D341Med (cell line): ENCODE data around the gene MGST3.
A peak's percentile ranks its signal among the peaks of the same experiment; 100 is the strongest.
"Not testable (repeated sequence)": the region's sequence is repeated elsewhere in the genome, so short reads cannot be mapped to it uniquely, and the experiment has no call there.

Source experiments
- DNase-seq: peaks from one replicate; pipeline ENCODE4 v3.0.0; 2012; ENCODE audit warnings: low spot score

The MGST3 gene

DNA sequence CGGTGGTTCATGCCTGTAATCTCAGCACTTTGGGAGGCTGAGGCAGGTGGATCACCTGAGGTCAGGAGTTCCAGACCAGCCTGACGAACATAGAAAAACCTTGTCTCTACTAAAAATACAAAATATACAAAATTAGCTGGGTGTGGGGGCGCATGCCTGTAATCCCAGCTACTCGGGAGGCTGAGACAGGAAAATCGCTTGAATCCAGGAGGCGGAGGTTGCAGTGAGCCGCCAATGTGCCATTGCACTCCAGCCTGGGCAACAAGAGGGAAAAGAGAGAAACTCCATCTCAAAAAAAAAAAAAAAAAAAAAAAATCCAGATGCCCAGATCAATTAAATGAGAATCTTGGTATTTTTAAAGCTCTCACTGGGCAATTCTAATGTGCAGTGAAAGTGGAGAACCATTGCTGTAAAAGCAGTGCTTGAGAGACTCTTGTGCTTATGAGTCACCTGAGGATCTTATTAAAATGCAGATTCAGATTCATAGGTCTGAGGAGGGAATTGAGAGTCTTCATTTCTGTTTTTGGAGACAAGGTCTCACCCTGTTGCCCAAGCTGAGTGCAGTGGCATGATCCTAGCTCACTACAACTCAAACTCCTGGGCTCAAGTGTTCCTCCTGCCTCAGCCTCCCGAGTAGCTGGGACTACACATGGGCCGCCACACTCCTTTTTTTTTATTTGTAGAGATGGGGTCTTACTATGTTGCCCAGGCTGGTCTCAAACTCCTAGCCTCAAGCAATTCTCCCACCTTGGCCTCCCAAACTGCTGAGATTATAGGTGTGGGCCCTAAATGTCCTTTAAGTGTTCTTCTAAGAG lies 27.9 kb downstream of the MGST3 start:
- not testable (repeated sequence) for DNase-seq

DNA sequence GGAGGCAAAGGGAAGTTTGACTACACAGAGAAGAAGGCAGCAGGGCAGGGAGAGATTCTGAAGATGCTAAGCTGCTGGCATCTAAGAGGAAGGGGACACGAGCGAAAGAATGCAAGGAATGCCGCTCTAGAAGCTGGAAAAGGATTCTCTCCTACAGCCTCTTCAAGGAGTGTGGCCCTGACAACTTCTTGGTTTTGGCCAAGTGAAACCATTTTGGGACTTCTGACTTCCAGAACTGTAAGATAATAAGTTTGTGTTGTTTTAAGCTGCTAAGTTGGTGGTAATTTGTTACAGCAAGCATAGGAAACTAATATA lies 28.5 kb downstream of the MGST3 start:
- no peak for DNase-seq

DNA sequence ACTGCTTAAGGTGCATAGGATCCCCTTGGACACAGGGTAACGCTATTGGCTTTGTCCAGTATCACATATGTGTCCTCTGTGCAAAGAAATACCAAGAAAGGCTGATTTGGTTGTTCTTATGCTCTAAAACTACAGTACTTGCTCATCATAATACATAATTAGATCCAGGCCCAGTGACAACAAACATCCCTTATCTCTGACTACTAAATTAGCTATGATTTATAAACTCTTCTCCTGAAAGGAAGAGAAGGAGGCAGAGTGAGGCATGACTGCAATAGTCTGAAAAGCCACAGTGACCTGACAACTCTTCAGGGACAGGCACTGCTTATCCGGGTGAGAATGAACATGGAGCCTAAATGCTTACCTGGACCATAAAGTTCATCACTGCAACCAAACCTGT lies 30.7 kb downstream of the MGST3 start:
- no peak for DNase-seq

DNA sequence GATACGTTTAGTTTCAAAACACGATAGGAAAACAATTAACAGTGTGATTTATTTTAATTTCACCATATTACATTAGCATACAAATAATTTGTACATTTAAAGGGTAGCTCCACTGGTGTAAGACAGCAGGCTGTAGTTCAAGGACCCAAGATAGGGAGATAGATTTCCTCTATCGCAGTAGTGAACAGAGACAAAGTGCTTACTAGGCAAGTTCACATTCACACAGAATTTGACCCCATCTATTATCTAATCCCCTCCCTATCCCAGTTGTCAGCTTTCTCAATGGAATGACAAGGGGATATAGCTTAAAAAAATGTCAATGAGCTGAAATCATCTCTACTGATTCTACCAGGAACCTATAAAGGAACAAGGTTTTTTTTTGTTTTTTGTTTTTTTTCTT lies 31.2 kb downstream of the MGST3 start:
- DNase-seq = no peak

DNA sequence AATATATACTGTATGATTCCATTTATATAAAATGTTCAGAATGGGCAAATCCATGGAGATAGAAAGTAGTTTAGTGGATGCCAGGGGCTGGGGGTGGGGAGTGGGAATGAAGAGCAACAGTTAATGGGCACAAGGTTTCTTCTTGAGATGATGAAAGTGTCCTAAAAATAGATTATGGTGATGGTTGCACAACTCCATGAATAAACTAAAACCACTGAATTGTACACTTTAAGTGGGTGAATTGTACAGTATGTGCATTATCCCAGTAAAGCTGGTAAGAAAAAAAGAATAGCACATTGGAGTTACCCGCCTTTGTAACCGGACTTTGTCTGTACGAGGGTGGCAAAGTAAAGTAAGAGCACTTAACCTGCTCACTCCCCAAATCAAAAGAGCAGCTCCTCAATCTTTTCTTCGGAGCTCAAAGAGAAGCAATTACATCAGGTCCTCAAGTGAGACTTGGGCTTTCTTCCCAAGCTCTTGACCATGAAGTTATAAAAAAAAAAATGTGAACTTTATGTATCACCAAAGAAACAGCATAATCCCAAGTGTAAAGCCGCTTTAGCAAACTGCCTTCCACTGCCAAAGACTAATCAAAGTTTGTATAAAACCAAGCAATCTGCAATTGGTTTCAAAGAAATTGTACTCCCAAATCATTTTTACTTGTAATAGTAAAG lies 35.3 kb downstream of the MGST3 start:
- no peak for DNase-seq

DNA sequence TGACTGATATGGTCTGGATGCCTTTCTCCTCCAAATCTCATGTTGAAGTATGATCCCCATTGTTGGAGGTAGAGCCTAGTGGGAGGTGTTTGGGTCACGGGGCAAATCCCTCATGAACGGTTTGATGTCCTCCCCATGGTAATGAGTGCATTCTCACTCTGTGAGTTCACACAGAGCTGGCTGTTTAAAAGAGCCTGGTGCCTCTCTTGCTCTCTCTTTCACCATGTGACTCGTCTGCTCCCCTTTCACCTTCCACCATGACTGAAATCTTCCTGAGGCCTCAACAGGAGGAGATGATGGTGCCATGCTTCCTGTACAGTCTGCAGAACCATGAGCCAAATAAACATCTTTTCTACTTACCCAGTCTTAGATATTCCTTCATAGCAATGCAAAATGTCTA lies 37.1 kb downstream of the MGST3 start:
- no peak for DNase-seq

DNA sequence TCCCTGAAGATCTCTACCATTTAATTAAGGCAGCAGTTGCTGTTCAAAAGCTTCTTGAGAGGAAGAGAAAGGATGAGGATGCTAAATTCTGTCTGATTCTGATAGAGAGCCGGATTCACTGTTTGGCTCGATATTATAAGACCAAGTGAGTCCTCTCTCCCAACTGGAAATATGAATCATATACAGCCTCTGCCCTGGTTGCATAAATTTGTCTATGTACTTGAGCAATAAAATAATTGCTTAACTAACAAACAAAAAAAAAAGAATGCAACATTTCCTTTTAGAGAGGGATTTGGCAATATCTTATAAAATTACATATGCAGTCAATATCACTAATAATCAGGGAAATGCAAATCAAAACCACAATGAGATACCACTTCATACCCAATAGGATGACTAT lies 40.5 kb downstream of the MGST3 start:
- no peak for DNase-seq

DNA sequence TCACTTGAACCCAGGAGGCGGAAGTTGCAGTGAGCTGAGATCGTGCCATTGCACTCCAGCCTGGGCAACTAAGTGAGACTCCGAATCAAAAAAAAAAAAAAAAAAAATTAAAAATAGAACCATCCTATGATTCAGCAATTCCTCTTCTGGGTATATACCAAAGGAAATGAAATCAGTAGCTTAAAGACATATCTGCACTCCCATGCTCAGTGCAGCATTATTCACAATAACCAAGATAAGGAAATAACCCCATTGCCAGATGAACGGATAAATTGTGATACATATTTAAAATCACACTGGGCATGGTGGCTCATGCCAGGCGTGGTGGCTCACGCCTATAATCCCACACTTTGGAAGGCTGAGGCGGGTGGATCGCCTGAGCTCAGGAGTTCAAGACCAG lies 43.6 kb downstream of the MGST3 start:
- no peak for DNase-seq

DNA sequence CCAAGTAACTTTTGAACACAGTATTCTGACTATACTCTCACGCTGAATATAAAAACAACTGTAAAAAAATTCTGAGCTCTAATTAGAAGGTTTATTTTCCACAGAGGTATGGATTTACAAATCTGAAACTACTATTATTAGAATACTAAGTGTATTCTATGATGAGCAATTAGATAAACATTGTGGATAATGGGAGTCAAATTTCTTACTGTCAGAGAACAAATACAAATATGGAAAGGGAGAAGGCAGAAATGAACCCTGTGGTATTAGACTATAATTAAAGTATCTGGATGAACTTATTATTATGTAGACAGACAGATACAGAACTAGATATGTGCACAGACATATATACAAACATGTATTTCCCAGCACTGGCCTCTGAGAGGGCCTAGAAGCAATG lies 44.8 kb downstream of the MGST3 start:
- no peak for DNase-seq

DNA sequence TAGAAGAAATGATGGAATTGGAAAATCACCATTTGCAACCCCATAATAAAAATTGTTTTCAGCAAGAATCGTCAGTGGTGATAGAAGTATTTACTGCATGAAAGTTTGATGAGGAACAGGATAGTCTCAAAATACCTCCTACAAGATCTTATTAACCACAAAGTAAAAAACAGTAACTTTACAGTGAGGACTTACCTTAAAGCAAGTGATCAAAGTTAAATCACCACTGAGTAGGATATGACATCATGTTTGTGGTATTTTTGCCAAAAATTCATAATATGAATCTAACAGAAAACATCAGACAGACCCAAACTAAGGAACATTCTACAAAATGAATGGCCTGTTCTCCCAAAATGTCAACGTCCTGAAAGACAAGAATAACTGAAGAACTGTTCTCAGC lies 47.5 kb downstream of the MGST3 start:
- DNase-seq = no peak

DNA sequence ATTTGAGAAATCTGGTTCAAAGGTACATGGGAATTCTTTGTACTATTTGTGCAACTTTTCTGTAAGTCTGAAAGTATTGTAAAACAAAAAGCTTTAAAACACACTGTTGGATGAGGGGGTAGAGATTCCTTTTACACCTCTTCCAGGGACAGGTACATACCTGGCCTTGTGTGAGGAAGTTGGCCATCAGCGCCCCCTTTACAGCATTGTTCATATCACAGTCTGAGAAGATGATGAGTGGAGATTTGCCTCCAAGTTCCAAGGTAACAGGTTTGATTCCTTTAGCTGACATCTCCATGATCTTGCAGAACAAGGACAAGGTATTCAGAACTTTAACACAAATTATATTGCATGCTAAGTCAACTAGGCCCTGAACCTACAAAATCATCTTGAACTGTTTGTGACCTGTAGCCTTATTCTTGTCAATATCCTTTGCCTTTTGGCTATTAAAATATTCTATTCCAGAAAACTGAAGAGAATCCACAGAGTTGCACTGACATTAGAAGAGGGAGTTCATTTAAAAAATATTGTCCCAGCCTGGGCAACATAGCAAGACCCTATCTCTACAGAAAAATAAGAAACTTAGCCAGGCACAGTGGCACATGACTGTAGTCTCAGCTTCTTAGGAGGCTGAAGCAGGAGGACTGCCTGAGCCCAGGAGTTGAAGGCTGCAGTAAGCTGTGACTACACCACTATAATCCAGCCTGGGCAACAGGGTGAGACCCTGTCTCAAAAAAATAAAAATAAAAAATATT lies 48.4 kb downstream of the MGST3 start:
- no peak for DNase-seq

DNA sequence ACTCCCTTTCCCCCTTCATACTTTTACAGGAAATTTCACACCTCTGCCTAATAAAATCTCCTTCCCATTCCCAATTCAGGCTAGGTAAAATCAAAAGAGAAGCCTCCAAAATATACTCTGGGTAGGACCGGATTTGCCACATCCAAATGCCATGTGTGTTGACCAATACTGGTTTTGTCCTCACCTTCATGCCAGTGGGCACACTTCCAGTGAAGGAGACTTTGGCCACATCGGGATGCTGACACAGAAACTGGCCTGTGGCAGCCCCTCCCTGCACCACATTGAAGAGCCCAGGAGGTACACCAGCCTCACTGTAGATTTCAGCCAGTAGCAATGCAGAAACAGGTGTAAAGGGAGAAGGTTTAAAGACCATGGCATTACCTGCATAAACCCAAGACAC lies 49.3 kb downstream of the MGST3 start:
- DNase-seq = no peak

DNA sequence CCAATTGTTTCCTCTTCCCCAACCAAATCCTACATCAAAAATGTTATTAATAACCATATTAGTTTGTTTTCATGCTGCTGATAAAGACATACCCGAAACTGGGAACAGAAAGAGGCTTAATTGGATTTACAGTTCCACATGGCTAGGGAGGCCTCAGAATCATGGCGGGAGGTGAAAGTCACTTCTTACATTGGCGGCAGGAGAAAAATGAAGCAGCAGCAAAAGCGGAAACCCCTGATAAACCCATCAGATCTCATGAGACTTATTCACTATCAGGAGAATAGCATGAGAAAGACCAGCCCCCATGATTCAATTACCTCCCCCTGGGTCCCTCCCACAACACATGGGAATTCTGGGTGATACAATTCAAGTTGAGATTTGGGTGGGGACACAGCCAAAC lies 49.7 kb downstream of the MGST3 start:
- DNase-seq = not testable (repeated sequence)

DNA sequence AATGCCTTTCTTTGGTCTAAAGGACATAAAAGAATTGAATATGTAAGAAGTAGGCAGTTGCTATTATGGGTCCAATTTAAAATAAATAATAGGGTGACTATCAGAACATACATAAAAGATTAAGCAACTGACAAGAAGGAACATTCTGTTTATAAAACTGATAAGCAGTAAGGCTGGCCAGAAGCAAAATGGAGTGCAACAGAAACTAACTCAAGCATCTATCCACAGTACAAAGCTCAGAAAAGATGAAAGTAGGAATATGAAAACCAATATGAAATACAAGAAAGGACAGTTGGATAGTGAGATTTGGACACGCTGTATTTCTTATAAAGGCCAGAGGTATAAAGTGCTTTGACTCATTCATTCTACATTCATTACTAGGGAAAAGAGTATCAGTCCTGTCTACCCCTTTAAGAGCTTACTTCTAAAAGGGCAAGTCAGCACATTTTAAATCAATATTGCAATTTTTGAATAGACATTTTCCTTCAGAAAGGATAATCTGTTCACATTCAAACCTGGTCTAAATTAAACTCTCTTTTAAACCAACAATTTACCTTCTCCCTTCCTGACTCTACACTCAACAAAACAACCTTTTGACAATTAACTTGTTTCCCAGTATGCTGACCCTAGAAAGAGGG lies 52.9 kb downstream of the MGST3 start:
- no peak for DNase-seq

DNA sequence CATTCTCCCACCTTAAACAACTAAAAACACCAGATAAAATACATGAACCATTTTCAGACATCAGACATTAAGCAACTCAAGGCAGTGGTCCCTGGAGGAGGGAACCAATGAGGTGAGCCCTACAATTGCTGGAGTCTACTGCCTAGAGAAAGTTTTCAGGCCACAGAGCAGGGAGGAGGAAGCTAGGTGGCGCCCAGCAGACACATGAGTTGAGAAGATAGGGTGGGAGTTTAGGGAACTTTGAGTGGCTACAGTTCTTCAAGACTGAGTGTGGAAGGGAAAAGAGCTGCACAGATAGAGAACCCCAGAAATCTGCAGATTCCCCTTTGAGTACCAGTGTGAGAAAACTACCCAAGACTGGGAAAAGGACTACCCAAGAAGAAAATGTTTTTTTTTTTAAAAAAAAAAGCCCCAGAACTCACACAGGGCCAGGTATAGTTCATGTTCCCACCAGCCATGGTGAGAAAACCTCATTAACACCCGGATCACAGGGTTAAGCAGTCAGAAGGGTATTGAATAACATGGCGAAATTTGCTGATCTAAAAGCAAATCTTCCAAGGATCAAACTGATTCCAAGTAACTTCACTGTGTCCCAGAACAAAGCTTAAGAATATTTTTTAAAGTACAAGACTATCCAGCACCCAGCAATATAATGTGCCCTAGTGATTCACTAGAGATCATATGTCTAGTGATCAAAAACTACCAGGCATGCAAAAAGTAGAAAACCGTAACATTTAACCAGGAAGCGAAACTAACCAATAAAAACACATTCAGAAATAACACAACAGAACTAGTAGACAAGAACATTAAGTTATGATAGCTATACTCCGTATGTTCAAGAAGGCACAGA lies 55.3 kb downstream of the MGST3 start:
- no peak for DNase-seq

DNA sequence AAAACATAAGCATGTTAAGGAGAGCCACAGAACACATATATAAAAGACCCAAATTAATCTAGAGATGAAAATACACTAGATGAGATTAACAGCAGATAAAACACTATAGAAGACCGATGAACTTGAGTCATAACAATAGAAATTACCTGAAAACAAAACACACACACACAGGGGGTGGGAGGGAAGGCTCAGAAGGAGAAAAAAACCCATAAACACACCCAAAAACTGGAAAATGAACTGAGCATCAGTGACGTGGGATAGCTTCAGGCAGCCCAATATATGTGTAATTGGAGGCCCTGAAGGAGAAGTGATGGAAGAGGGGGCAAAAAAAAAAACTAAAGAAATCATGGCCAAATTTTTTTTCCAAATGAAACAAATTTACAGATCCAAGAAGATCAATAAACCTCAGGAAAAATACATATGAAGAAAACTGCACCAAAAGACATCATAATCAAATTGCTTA lies 56.0 kb downstream of the MGST3 start:
- DNase-seq = no peak

DNA sequence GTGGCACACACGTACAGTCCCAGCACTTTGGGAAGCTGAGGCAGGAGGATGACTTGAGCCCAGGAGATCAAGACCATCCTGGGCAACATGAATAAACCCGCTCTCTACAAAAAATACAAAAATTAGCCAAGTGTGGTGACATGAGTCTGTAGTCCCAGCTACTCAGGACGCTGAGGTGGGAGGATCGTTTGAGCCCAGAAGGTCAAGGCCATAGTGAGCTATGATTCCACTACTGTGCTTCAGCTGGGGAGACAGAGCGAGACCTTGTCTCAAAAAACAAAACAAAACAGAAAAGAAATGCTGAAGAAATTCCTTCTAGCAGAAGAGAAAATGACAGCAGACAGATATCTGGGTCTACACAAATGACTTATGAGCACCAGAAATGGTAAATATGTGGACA lies 57.0 kb downstream of the MGST3 start:
- no peak for DNase-seq

DNA sequence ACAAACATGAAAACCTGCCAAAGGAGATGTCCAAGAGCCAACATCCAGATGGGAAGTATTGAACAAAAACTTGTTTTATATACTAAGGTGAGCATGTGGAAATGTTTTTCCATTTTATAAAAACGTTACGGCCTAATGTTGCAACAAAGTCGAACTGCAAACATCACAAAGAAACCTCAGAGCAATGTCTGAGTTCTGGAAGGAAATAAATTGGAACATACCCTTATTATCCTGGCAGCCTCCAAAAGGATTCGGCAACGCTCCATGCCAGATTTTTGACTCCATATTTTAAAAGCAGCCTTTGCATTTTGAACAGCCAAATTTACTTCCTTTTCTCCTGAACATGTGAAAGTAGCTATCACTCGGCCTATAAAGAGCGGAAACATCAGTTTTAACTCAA lies 64.0 kb downstream of the MGST3 start:
- no peak for DNase-seq

DNA sequence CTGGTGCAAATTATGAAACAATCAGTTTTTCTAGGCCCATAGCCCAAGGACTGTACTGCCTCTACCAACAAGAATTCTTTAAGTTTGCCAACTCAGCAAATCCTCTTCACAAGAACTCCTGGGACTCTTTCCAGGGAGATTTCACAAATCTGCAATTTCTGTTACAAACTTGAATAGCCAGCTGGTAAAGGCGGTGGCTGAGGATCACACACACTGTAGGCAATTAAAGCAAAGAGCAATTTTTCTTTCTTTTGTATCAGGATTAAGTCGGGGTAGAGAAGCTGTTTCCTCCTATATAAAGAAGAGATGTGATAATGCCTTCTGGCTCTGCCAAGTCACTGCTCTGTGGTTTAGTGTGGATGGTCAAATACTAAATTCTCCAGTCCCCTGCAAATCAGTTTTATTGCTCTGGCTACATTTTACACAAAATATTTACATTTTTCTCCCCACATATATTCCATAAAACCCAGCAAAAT lies 65.6 kb downstream of the MGST3 start:
- peak; percentile 42 for DNase-seq

DNA sequence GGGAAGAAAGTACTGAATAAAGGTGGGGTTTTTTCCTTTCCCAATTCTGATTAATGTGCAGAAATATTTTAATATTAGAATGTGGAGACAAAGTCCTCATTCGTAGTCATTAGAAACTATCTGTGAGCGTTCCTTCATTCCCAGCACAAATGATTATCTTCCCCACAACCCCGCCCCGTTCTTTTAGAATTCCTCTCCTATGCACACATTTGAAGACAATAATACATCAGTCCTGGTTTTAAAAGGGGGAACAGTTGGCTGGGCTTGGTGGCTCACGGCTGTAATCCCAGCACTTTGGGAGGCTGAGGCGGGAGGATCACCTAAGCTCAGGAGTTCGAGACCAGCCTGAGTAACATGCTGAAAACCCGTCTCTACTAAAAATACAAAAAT lies 66.5 kb downstream of the MGST3 start:
- no peak for DNase-seq

DNA sequence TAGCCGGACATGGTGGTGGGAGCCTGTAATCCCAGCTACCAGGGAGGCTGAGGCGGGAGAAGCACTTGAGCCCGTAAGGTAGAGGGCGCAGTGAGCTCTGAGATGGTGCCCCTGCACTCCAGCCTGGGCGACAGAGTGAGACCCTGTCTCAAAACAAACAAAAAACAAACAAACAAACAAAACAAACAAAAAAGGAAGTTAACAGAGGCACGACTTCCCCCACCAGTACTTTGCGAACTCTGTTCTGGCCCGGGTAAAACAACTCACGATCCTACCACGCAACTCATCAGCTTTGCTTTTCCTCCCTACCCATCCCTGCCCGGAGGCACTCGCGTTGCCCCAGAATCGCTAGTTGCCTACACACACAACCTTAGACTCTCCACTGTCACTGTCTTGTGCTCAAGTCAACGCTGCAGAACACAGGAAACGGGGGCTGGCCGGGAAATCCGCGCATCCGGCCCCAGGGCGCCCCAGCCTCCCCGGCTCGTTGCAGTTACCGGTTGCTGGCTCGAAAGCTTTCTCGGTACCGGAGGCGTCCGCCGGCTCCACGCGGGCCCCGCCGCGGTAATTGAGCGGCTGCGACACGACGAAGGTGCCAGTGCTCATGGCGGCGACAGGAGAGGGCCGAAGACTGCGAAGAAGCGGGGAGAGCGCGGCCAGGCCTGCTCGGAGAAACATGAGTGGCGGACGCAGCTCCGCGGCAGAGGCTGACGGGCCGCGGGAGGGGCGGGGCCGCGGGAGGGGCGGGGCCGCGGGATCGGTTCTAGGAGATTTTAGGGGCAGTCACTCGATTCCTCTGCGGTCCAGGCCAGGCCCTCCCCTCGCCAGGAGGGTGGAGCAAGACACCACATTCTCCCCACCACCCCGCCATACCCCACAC lies 67.1 kb downstream of the MGST3 start, which contains the start of gene ALDH9A1:
ALDH9A1 (minus strand) TSS at position 682 of the 880 bp plus-strand sequence; CDS start at position 678, 4 bp downstream.
- DNase-seq = peak; percentile 95
